ENCODE results near the gene PPP2R5E. TPM values are rescaled to one million over a fixed set of nuclear protein-coding genes. Genes with fewer than 3 reads are reported as not detected.

PPP2R5E gene
- total and polyA plus RNA-seq, 9 donors, result 9.3 to 44.1 (median 35.5) TPM

- H3K27ac ChIP-seq, result no peak overlapping the region
- intact Hi-C loops (cut with DNase I), result no loop called here
- H3K4me1 ChIP-seq (ENCODE audit: insufficient read depth), result peaks cover 1% of the 10 kb centered on the region
- H3K4me3 ChIP-seq, result no peak overlapping the region
- H3K9me3 ChIP-seq, result no peaks in the 10 kb centered on the region
- TF ChIP-seq CTCF (IDR thresholded peaks at IDR 0.05) (no peak), EP300 (IDR thresholded peaks at IDR 0.05) (no peak), POLR2A (IDR thresholded peaks at IDR 0.05) (no peak)
- 60 to 76% (median 66%) methylated on average over 2 of the region's 2 CpGs for WGBS, 3 donors
- no peaks in the 10 kb centered on the region for H3K36me3 ChIP-seq
- H3K27me3 ChIP-seq, result no peaks in the 10 kb centered on the region
- DNase-seq, result no peak
Measured at GRCh38 chr14:63404906-63405305, 138.3 kb downstream of the PPP2R5E start.

- Histone ChIP-seq H3K9me3 (no peaks in the 10 kb centered on the region), H3K4me1 (ENCODE audit: insufficient read depth) (peaks cover 1% of the 10 kb centered on the region), H3K27ac (no peak overlapping the region), H3K4me3 (no peak overlapping the region), H3K27me3 (no peaks in the 10 kb centered on the region), H3K36me3 (no peaks in the 10 kb centered on the region)
- intact Hi-C loops (cut with DNase I), result no loop called here
- 79 to 90% (median 84%) methylated on average over 2 of the region's 2 CpGs for WGBS, 3 donors
- no peak for DNase-seq
- TF ChIP-seq POLR2A (IDR thresholded peaks at IDR 0.05) (no peak), CTCF (IDR thresholded peaks at IDR 0.05) (no peak), EP300 (IDR thresholded peaks at IDR 0.05) (no peak)
Measured at GRCh38 chr14:63401646-63402045, 141.5 kb downstream of the PPP2R5E start.

GRCh38 chr14:63398952-63399351, 144.2 kb downstream of the PPP2R5E start:
- WGBS, 3 donors, result 96 to 98% (median 96%) methylated on average over 3 of the region's 3 CpGs
- intact Hi-C loops (cut with DNase I), result loop anchor here in 2 of 4 donors (10.0 kb wide), 2 partner anchors 146 to 216 kb away; partner anchors contain the start of gene PPP2R5E (in 2 of the 2)
- no peaks in the 10 kb centered on the region for H3K36me3 ChIP-seq
- H3K27ac ChIP-seq, result no peak overlapping the region
- no peaks in the 10 kb centered on the region for H3K27me3 ChIP-seq
- no peaks in the 10 kb centered on the region for H3K9me3 ChIP-seq
- no peak overlapping the region for H3K4me3 ChIP-seq
- TF ChIP-seq POLR2A (IDR thresholded peaks at IDR 0.05), result no peak
- no peak for TF ChIP-seq CTCF (IDR thresholded peaks at IDR 0.05)
- TF ChIP-seq EP300 (IDR thresholded peaks at IDR 0.05), result no peak
- H3K4me1 ChIP-seq (ENCODE audit: insufficient read depth), result peaks cover 1% of the 10 kb centered on the region
- no peak for DNase-seq

GRCh38 chr14:63394841-63395240, 148.3 kb downstream of the PPP2R5E start:
- Histone ChIP-seq H3K36me3 (no peaks in the 10 kb centered on the region), H3K27me3 (no peaks in the 10 kb centered on the region), H3K4me1 (ENCODE audit: insufficient read depth) (no peaks in the 10 kb centered on the region), H3K4me3 (no peak overlapping the region), H3K9me3 (no peaks in the 10 kb centered on the region), H3K27ac (no peak overlapping the region)
- DNase-seq, result no peak
- intact Hi-C loops (cut with DNase I), result loop anchor here in 2 of 4 donors (10.0 kb wide), 2 partner anchors 150 to 220 kb away; partner anchors contain the start of gene PPP2R5E (in 2 of the 2)
- 78 to 84% (median 83%) methylated on average over 1 of the region's 1 CpG for WGBS, 3 donors
- TF ChIP-seq CTCF (IDR thresholded peaks at IDR 0.05), result no peak

All from ovary (tissue), 9 donors.